SK-N-MC (cell line): ENCODE data around the gene PODNL1.

ENCODE experiments used
- EZH2 ChIP-seq: fragments of 200-600 bp; sonication (generic); IDR thresholded peaks from one replicate; pipeline ENCODE4 v1.6.1; 2017; ENCODE audit warnings: antibody characterized with exemption
- FOXP2 ChIP-seq: optimal IDR thresholded peaks from 2 replicates; pipeline ENCODE3; 2011; ENCODE audit warnings: mild to moderate bottlenecking, moderate library complexity; ENCODE audit not compliant: insufficient read depth; ENCODE audit errors: extremely low read length, control extremely low read depth
- POLR2AphosphoS5 ChIP-seq: IDR thresholded peaks from 2 replicates; pipeline ENCODE4 v1.6.1; 2012; ENCODE audit warnings: mild to moderate bottlenecking, low read depth, low read length, borderline replicate concordance

DNA sequence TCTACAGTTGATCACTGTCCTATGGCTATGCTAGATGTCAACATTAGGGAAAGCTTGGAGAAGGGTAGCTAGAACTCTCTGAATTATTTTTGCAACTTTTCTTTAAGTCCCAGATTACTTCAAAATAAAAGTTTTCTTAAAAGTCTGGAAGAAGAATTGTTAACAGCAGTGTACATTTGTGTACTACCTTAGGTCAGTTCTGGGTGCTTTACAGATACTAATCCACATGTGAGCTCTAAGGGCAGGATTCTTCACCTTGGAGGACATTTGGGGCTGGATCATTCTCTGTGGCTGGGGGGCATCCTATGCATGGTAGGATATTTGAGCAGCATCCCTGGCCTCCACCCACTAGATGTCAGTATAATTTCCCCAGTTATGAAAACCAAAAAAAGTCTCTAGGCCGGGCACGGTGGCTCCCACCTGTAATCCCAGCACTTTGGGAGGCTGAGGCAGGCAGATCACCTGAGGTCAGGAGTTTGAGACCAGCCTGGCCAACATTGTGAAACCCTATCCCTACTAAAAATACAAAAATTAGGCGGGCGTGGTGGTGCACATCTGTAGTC, 35.1 kb downstream of the PODNL1 start:
- TF ChIP-seq EZH2 = no peak
- TF ChIP-seq FOXP2 = no peak
- no peak for TF ChIP-seq POLR2AphosphoS5
